HG03354 (cell line): ENCODE results near the gene SLC44A5.
"Not testable (repeated sequence)": the region's sequence is repeated elsewhere in the genome, so short reads cannot be mapped to it uniquely, and the experiment has no call there.

ENCODE experiments used
- ATAC-seq: cut with Tn5 transposase; IDR thresholded peaks from one replicate; pipeline ENCODE4 v1.9.1; 2021; ENCODE audit warnings: mild to moderate bottlenecking; ENCODE audit not compliant: unreplicated experiment, poor library complexity, severe bottlenecking

SLC44A5 gene

GRCh38 chr1:75472089-75472970 lies 138.6 kb downstream of the SLC44A5 start:
- no peak for ATAC-seq

DNA sequence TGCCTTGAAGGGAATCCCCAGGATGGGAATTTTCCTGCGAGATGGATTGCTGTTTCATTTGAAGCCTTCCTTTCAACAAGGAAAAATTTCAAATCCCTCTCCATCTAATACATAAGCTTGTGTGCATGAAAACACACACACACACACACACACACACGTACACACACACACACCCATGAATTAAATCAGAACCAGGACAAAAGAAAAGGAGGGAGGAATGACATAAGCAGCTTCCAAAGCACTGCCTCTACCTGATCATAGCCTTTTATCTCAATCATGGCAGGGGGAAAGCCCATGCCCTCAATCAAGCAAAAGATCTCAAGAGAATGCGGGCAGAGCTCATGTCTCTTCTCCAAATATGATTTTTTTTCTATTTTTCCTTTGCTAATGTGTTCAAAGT lies 139.7 kb downstream of the SLC44A5 start:
- no peak for ATAC-seq

DNA sequence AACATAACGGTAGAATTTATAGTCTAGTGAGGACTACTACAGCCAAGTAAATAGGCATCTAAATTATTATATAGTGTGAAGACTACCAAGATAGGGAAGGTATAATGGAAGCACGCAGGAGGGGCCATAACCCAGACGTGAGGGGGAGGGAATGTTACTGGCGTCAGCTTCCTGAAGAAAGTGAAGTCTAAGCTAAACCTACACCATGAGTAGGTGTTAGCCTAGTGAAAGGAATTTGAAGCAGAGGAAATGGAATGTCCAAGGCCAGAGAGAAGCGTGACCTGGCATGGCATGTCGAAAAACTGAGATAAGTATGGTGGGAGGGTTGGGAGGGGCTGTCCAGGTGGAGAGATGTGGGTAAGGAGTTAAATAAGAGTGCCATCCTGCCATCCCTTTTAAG lies 140.5 kb downstream of the SLC44A5 start:
- ATAC-seq, result no peak

DNA sequence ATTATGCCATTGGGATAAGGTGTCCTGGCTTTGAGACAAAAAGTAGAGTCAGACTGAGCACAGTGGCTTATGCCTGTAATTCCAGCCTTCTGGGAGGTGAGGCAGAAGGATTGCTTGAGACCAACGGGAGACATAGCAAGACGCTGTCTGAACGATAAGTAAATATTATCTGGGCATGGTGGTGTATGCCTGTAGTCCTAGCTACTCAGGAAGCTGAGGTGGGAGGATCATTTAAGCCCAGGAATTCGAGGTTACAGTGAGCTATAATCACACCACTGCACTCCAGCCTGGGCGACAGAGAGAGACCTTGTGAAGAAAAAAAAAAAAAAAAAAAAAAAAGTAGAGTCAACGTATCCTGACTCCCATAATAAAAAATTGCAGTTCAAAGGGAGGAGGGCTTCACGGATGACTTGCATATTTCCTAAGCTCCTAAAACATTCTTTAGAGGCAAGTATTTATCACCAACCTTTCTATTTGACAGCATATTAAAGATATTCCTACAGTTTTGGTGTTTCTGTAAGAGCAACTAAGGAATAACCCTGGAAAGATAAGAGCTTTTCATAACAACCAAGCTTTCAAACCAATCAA lies 141.2 kb downstream of the SLC44A5 start:
- no peak for ATAC-seq

- ATAC-seq, result no peak
Measured at GRCh38 chr1:75461808-75462325, 149.0 kb downstream of the SLC44A5 start.

DNA sequence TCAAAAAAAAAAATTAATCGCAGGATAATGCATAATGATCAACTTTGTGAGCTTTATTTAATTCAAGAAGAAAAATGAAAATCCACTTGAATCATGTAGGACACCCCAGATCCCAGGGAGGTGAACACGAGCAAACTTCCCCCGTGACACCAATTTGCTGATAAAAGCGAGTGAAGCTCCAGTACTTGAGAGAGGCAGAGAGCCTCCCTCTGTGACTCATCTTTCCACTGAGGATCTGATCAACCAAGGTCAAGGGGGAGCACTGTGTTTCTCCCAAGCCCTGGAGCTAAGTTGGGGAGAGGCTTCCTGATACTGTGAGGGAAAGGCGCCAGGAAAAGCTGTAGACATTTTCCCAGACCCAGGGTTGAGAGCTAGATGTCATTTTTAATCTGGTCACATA lies 160.9 kb downstream of the SLC44A5 start:
- ATAC-seq, result no peak

DNA sequence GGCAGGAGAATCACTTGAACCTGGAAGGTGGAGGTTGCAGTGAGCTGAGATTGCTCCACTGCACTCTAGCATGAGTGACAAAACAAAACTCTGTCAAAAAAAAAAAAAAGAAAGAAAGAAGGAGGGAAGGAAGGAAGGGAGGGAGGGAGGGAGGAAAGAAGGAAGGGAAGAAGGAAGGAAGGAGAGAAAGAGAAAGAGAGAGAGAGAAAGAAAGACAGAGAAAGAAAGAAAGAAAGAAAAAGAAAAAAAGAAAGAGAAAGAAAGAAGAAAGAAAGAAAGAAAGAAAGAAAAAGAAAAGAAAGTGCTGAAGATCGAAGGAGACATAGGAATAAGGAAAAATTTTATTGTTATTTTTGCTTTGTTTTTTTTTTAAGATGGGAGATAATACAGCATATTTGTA lies 166.7 kb downstream of the SLC44A5 start:
- no peak for ATAC-seq

DNA sequence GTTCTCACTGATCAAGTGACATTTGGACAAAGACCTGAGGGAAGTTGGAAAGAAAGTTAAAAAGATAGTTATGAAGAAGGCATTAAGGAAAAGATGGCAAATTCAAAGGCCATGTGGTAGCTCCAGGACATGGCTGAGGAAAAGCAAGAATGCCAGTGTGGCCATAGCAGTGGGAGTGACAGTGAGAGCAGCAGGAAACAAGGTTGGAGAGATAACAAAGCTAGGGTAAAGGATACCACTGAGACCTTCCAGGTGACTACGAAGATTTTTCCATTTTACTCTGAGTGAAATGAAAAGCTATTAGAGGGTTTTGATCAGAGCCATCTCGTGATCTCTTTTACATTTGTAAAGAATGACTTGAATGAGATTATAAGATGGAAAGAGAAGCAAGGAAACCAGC lies 170.6 kb downstream of the SLC44A5 start:
- no peak for ATAC-seq

GRCh38 chr1:75438355-75438754 lies 172.6 kb downstream of the SLC44A5 start:
- ATAC-seq, result no peak

GRCh38 chr1:75431843-75432242 lies 179.1 kb downstream of the SLC44A5 start:
- ATAC-seq, result no peak

- ATAC-seq, result no peak
Measured at GRCh38 chr1:75430526-75430925, 180.4 kb downstream of the SLC44A5 start.

GRCh38 chr1:75426688-75427087 lies 184.2 kb downstream of the SLC44A5 start:
- ATAC-seq, result no peak

DNA sequence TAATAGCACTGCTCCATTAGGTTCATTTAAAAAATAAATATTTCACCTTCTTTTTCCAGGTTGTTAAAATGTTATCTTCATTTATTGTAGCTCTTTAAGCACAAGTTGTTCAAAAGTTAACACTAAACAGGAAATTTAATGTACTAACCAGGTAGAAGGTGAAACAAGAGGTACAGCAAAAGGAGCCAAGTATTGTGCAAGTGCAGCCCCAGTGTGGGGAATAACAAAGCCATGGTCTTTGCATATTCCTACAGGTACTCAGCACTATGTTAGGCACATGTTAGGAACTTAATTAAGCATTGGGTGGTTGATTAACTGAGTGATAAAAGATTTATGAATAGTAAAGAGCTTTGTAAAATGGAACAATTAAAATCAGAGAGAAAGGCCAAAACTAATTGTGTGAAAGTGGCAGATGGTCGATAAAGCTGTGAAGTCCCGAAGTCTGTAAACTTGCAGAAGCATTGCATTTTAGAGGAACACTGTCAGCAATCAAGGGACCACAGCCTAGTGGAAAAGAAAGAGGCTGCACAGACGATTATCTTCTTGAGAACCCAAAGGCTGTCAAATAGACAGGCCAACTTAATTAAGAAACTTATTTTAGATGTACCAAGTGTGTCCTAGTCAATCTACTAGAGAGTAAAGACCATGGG lies 185.8 kb downstream of the SLC44A5 start:
- ATAC-seq, result no peak

- ATAC-seq, result peak; percentile 47
Measured at GRCh38 chr1:75423616-75424015, 187.3 kb downstream of the SLC44A5 start.

DNA sequence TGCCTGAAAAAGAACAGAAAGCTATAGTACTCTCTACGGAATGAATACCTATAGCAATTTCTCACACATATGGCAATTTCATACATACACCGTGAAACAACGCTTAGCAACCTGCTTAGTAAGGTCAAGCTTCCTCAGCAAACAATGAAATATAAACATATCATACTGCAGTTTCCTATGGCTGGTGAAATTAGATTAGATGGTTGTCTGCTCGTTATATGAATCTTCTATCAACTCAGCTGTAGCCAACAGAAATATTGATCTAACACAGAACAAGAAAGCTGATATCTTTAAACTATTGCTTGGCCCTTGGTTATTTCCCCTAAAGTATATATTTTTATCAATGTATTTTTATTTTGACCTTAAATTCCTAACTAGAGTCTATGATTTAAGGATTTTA lies 187.8 kb downstream of the SLC44A5 start:
- ATAC-seq, result no peak

GRCh38 chr1:75421371-75421770 lies 189.5 kb downstream of the SLC44A5 start:
- no peak for ATAC-seq

- ATAC-seq, result no peak
Measured at GRCh38 chr1:75415187-75415586, 195.7 kb downstream of the SLC44A5 start.

- no peak for ATAC-seq
Measured at GRCh38 chr1:75412616-75413015, 198.3 kb downstream of the SLC44A5 start.

DNA sequence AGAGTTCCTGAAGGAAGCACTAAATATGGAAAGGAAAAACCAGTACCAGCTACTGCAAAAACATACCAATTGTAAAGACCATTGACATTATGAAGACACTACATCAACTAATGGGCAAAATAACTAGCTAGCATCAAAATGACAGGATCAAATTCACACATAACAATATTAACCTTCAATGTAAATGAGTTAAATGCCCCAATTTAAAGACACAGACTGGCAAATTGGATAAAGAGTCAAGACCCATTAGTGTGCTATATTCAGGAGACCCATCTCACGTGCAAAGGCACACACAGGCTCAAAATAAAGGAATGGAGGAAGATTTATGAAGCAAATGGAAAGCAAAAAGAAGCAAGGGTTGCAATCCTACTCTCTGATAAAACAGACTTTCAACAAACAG lies 206.2 kb downstream of the SLC44A5 start:
- ATAC-seq, result not testable (repeated sequence)

- ATAC-seq, result not testable (repeated sequence)
Measured at GRCh38 chr1:75403147-75403646, 207.7 kb downstream of the SLC44A5 start.
